T-cell (primary cell): ENCODE results near the gene SORL1. TPM values are rescaled to one million over a fixed set of nuclear protein-coding genes. Genes with fewer than 3 reads are reported as not detected.

Experiments
- ATAC-seq, 4 experiments: fragments of 200-7000 bp in 3 of 4; fragments of 150-1000 bp in 1 of 4; cut with Tn5 transposase; replicated peaks in 1 of 4; 1 replicate in 3 of 4; 2 replicates in 1 of 4; pipeline ENCODE4 v1.10.0; 2021; ENCODE audit warnings: moderate library complexity in 3 of 4, mild to moderate bottlenecking in 2 of 4, moderate number of reproducible peaks in 1 of 4
- CTCF ChIA-PET, 2 donors: fragments of 300-600 bp; sonication (Branson Sonifier 250); formaldehyde crosslinking; loops; one replicate each; lab custom pipeline; 2022; ENCODE audit warnings: antibody characterized with exemption in 2 of 2; lab: Charles Lee
- POLR2A ChIA-PET, 2 donors: fragments of 300-600 bp; sonication (Branson Sonifier 250); formaldehyde crosslinking; loops; one replicate each; lab custom pipeline; 2022; ENCODE audit warnings: antibody characterized with exemption in 2 of 2; lab: Charles Lee
- DNase-seq, 35 experiments: peaks; one replicate each; pipeline versions ENCODE4 v3.0.0 to v3.0.0-alpha.2; 2013 to 2023
- H3K27ac ChIP-seq: one replicate; pipeline ENCODE4 v1.5.1; 2013; ENCODE audit warnings: low read length
- H3K27me3 ChIP-seq, 2 experiments: replicated peaks in 1 of 2; 1 replicate in 1 of 2; 2 replicates in 1 of 2; pipeline versions ENCODE4 v1.6.1 to v1.7.0; 2013; ENCODE audit warnings: low read length in 1 of 2, mixed read lengths in 1 of 2; ENCODE audit not compliant: control insufficient read depth in 2 of 2, insufficient read depth in 2 of 2; ENCODE audit errors: extremely low read depth in 1 of 2
- H3K36me3 ChIP-seq, 2 donors: 1 replicate in 1 of 2; 2 replicates in 1 of 2; pipeline versions ENCODE4 v1.6.1 to v1.7.0; 2013; ENCODE audit warnings: low read length in 1 of 2; ENCODE audit not compliant: control insufficient read depth in 2 of 2, insufficient read depth in 1 of 2; ENCODE audit errors: extremely low read depth in 1 of 2
- H3K4me1 ChIP-seq, 2 experiments: 1 replicate in 1 of 2; 2 replicates in 1 of 2; pipeline versions ENCODE4 v1.6.1 to v1.7.0; 2013; ENCODE audit warnings: low read length in 2 of 2, mixed read lengths in 1 of 2; ENCODE audit not compliant: insufficient read depth in 2 of 2, control insufficient read depth in 1 of 2; ENCODE audit errors: extremely low read depth in 1 of 2
- H3K4me3 ChIP-seq, 2 donors: 1 replicate in 1 of 2; 2 replicates in 1 of 2; pipeline versions ENCODE4 v1.5.1 to v1.7.0; 2013; ENCODE audit warnings: mild to moderate bottlenecking in 2 of 2, low read length in 1 of 2, moderate library complexity in 1 of 2; ENCODE audit not compliant: control insufficient read depth in 1 of 2; ENCODE audit errors: extremely low read depth in 1 of 2
- H3K9me3 ChIP-seq: 2 replicates; pipeline ENCODE4 v1.7.0; 2013
- H3K27ac Mint-ChIP-seq, 2 donors: one replicate each; pipeline ENCODE4 v1.8.0; 2020 to 2021; ENCODE audit warnings: mild to moderate bottlenecking in 2 of 2, mixed read lengths in 2 of 2
- H3K27me3 Mint-ChIP-seq, 2 donors: one replicate each; pipeline ENCODE4 v1.8.0; 2021 to 2022; ENCODE audit warnings: mixed read lengths in 2 of 2
- H3K36me3 Mint-ChIP-seq: one replicate; pipeline ENCODE4 v1.8.0; 2021; ENCODE audit warnings: mixed read lengths
- H3K4me1 Mint-ChIP-seq, 3 donors: one replicate each; pipeline ENCODE4 v1.8.0; 2020 to 2022; ENCODE audit warnings: mixed read lengths in 3 of 3, mild to moderate bottlenecking in 1 of 3
- H3K4me3 Mint-ChIP-seq, 3 donors: one replicate each; pipeline ENCODE4 v1.8.0; 2020 to 2022; ENCODE audit warnings: mild to moderate bottlenecking in 3 of 3, mixed read lengths in 3 of 3, moderate library complexity in 3 of 3
- H3K9me3 Mint-ChIP-seq, 3 donors: one replicate each; pipeline ENCODE4 v1.8.0; 2020 to 2022; ENCODE audit warnings: mixed read lengths in 3 of 3
- WGBS: methylation state at CpG from one replicate; pipeline ENCODE4 v1.1.5; 2013; ENCODE audit warnings: missing lambda C conversion rate; ENCODE audit not compliant: insufficient coverage; 5-methylcytosine and 5-hydroxymethylcytosine counted together
- total RNA-seq, 35 experiments: library from RNA in 6 of 35; stranded (reverse) in 6 of 35; fragments of 120-200 nt in 1 of 35; gene quantifications; one replicate each; pipeline versions ENCODE4 v1.2.1 to v1.2.4 and lab custom pipeline; 2013 to 2026

Gene SORL1
- total RNA-seq, 5 donors from 2014 or later (not counting 1 experiment from before 2014, with no cell fraction given), result 361 to 422 (median 392) TPM

DNA sequence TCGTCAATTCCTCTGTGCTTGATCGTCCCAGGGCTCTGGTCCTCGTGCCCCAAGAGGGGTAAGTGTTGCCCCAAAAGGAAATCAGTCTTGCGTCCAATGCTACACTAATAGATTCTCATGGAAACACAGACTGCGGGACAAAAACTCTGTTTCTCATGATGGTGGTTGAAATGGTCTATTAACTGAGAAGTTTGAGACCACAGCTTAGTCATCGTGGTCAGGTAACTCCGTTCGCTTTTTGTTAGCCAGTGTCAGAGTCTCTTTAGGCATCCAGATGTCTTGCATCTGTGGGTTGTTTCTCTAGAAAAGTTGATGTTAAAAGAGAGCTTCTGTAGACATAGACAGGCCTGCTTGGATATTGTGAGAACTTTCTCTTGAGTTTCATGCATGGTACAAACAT is 105.2 kb downstream of the SORL1 start:
- Histone ChIP-seq H3K9me3 (no peaks in the 10 kb centered on the region), H3K27ac (no peak overlapping the region), H3K36me3 (peaks cover 18 to 98% of the 10 kb centered on the region in 2 donors), H3K4me1 (peaks cover 0 to 3% of the 10 kb centered on the region in 2 experiments), H3K27me3 (no peaks in the 10 kb centered on the region), H3K4me3 (no peak overlapping the region)
- DNase-seq (no peak), ATAC-seq (peak in 1 of 4 experiments; percentile 29)
- no peak overlapping the region for H3K4me3 Mint-ChIP-seq
- WGBS, result 53% methylated on average over 8 of the region's 8 CpGs
- no peaks in the 10 kb centered on the region for H3K27me3 Mint-ChIP-seq
- H3K4me1 Mint-ChIP-seq, result peaks cover 30 to 50% (median 39%) of the 10 kb centered on the region in 3 donors
- ChIA-PET POLR2A (no interaction called here), CTCF (no interaction called here)
- peak overlapping the region; percentile 47 to 74 for H3K27ac Mint-ChIP-seq
- no peaks in the 10 kb centered on the region for H3K9me3 Mint-ChIP-seq
- H3K36me3 Mint-ChIP-seq, result peaks cover 78% of the 10 kb centered on the region

- H3K27ac Mint-ChIP-seq, result peak overlapping the region; percentile 32 to 39
- no peak overlapping the region for H3K4me3 Mint-ChIP-seq
- peaks cover 67% of the 10 kb centered on the region for H3K36me3 Mint-ChIP-seq
- Histone ChIP-seq H3K27me3 (no peaks in the 10 kb centered on the region), H3K27ac (no peak overlapping the region), H3K9me3 (no peaks in the 10 kb centered on the region), H3K4me1 (peaks cover 0 to 3% of the 10 kb centered on the region in 2 experiments), H3K36me3 (peaks cover 11 to 89% of the 10 kb centered on the region in 2 donors), H3K4me3 (no peak overlapping the region)
- ChIA-PET CTCF (interaction anchor here in 1 of 2 donors (0.6 kb wide), 1 partner anchor 235 kb away, joined by 3 read pairs; no protein-coding TSS in a partner anchor), POLR2A (no interaction called here)
- peaks cover 44 to 60% (median 52%) of the 10 kb centered on the region in 3 donors for H3K4me1 Mint-ChIP-seq
- no peaks in the 10 kb centered on the region for H3K9me3 Mint-ChIP-seq
- no peaks in the 10 kb centered on the region for H3K27me3 Mint-ChIP-seq
- ATAC-seq (no peak), DNase-seq (no peak)
- WGBS, result 100% methylated on average over 2 of the region's 6 CpGs
These were observed 107.6 kb downstream of the SORL1 start for GRCh38 chr11:121559606-121560200.

GRCh38 chr11:121560236-121560635 is 108.1 kb downstream of the SORL1 start:
- Mint-ChIP-seq H3K4me1 (peaks cover 44 to 60% (median 52%) of the 10 kb centered on the region in 3 donors), H3K27me3 (no peaks in the 10 kb centered on the region), H3K4me3 (no peak overlapping the region), H3K27ac (peak overlapping the region in 1 of 2 donors; percentile 61), H3K36me3 (peaks cover 68% of the 10 kb centered on the region), H3K9me3 (no peaks in the 10 kb centered on the region)
- ChIA-PET POLR2A (no interaction called here), CTCF (interaction anchor here in 1 of 2 donors (0.6 kb wide), 1 partner anchor 236 kb away, joined by 3 read pairs; no protein-coding TSS in a partner anchor)
- Histone ChIP-seq H3K27me3 (no peaks in the 10 kb centered on the region), H3K27ac (no peak overlapping the region), H3K4me1 (peaks cover 0 to 3% of the 10 kb centered on the region in 2 experiments), H3K36me3 (peaks cover 11 to 88% of the 10 kb centered on the region in 2 donors), H3K9me3 (no peaks in the 10 kb centered on the region), H3K4me3 (no peak overlapping the region)
- ATAC-seq (no peak), DNase-seq (no peak)

GRCh38 chr11:121561240-121561639 is 109.1 kb downstream of the SORL1 start:
- Mint-ChIP-seq H3K36me3 (peaks cover 62% of the 10 kb centered on the region), H3K4me3 (no peak overlapping the region), H3K27ac (peak overlapping the region in 1 of 2 donors; percentile 15), H3K27me3 (no peaks in the 10 kb centered on the region), H3K9me3 (no peaks in the 10 kb centered on the region), H3K4me1 (peaks cover 43 to 55% (median 47%) of the 10 kb centered on the region in 3 donors)
- WGBS, result 89% methylated on average over 2 of the region's 5 CpGs
- no peak for ATAC-seq
- DNase-seq, result no peak
- Histone ChIP-seq H3K27ac (no peak overlapping the region), H3K27me3 (no peaks in the 10 kb centered on the region), H3K4me1 (peaks cover 0 to 3% of the 10 kb centered on the region in 2 experiments), H3K36me3 (peaks cover 8 to 86% of the 10 kb centered on the region in 2 donors), H3K9me3 (no peaks in the 10 kb centered on the region), H3K4me3 (no peak overlapping the region)
- POLR2A ChIA-PET, result no interaction called here
- CTCF ChIA-PET, result no interaction called here

DNA sequence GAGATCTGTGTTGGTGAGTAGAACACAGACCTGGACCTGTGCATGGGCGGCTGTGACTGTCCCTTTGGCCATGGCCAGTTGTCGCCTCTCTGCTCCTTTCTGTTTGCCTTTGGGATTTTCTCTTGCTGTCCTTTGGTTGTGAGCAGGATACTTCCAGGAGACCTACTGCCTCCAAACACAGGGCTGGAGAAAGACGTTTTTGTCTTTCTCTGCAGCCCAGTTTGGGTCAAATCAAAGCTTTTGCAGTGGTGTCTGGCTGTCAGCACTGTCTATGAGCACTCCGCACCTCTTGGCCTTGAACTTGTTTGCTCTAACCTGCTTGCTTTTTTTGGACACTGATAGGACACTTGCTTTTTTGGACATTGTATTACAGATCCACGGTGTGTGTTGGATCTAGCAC is 109.6 kb downstream of the SORL1 start:
- no peak for ATAC-seq
- Mint-ChIP-seq H3K36me3 (peaks cover 60% of the 10 kb centered on the region), H3K27me3 (no peaks in the 10 kb centered on the region), H3K9me3 (no peaks in the 10 kb centered on the region), H3K4me1 (peaks cover 38 to 50% (median 43%) of the 10 kb centered on the region in 3 donors), H3K4me3 (no peak overlapping the region), H3K27ac (peak overlapping the region in 1 of 2 donors; percentile 61)
- ChIA-PET CTCF (no interaction called here), POLR2A (no interaction called here)
- no peak overlapping the region for H3K27ac ChIP-seq
- no peak overlapping the region for H3K4me3 ChIP-seq
- WGBS, result 87% methylated on average over 4 of the region's 5 CpGs
- peaks cover 8 to 86% of the 10 kb centered on the region in 2 donors for H3K36me3 ChIP-seq
- no peak for DNase-seq
- H3K27me3 ChIP-seq, result no peaks in the 10 kb centered on the region
- peaks cover 0 to under 1% of the 10 kb centered on the region in 2 experiments for H3K4me1 ChIP-seq
- no peaks in the 10 kb centered on the region for H3K9me3 ChIP-seq

- H3K4me3 ChIP-seq, result no peak overlapping the region
- Mint-ChIP-seq H3K4me1 (peaks cover 31 to 39% (median 33%) of the 10 kb centered on the region in 3 donors), H3K4me3 (no peak overlapping the region), H3K36me3 (peaks cover 62% of the 10 kb centered on the region), H3K9me3 (no peaks in the 10 kb centered on the region), H3K27ac (peak overlapping the region in 1 of 2 donors; percentile 23), H3K27me3 (no peaks in the 10 kb centered on the region)
- peak in 1 of 35 experiments; percentile 14 for DNase-seq
- ChIA-PET POLR2A (no interaction called here), CTCF (interaction anchor here in 1 of 2 donors (0.6 kb wide), 1 partner anchor 95 kb away, joined by 3 read pairs; no protein-coding TSS in a partner anchor)
- no CpG with 5 or more reads among the region's 4 CpGs for WGBS
- H3K9me3 ChIP-seq, result no peaks in the 10 kb centered on the region
- no peaks in the 10 kb centered on the region for H3K4me1 ChIP-seq
- no peak overlapping the region for H3K27ac ChIP-seq
- no peak for ATAC-seq
- H3K36me3 ChIP-seq, result peaks cover 8 to 86% of the 10 kb centered on the region in 2 donors
- H3K27me3 ChIP-seq, result no peaks in the 10 kb centered on the region
These were observed 110.9 kb downstream of the SORL1 start for GRCh38 chr11:121563003-121563402.
